ENCODE results near the gene ACTL7B. TPM values are rescaled to one million over a fixed set of nuclear protein-coding genes. Genes with fewer than 3 reads are reported as not detected.
"Not testable (repeated sequence)": the region's sequence is repeated elsewhere in the genome, so short reads cannot be mapped to it uniquely, and the experiment has no call there.

Gene ACTL7B
- polyA plus RNA-seq, 1 donor from 2014 or later = not detected

GRCh38 chr9:108899023-108899695 lies 43.4 kb upstream of the ACTL7B start:
- not testable (repeated sequence) for H3K9me3 ChIP-seq (ENCODE audit: low read length); H3K9ac ChIP-seq (ENCODE audit: low read length); H3K4me3 ChIP-seq (ENCODE audit: low read length); H3K79me2 ChIP-seq (replicated peaks; ENCODE audit: insufficient read depth, low read length); H2AFZ ChIP-seq (ENCODE audit: low read depth, low read length); H3K36me3 ChIP-seq (ENCODE audit: insufficient read depth, low read length); H4K20me1 ChIP-seq (ENCODE audit: insufficient read depth); H3K4me2 ChIP-seq (ENCODE audit: low read length); H3K27me3 ChIP-seq (ENCODE audit: insufficient read depth, low read depth, low read length); H3K27ac ChIP-seq (ENCODE audit: low read length); H3F3A ChIP-seq (ENCODE audit: insufficient read depth, low read length, poor library complexity, severe bottlenecking); H3K9me2 ChIP-seq (ENCODE audit: insufficient read depth, low read length)

- Histone ChIP-seq H3K27me3 (ENCODE audit: insufficient read depth, low read depth, low read length) (no peaks in the 10 kb centered on the region), H3K36me3 (ENCODE audit: insufficient read depth, low read length) (no peaks in the 10 kb centered on the region), H3K4me3 (ENCODE audit: low read length) (no peak overlapping the region), H3F3A (ENCODE audit: insufficient read depth, low read length, poor library complexity, severe bottlenecking) (no peaks in the 10 kb centered on the region), H3K9me2 (ENCODE audit: insufficient read depth, low read length) (no peaks in the 10 kb centered on the region), H3K4me2 (ENCODE audit: low read length) (no peak overlapping the region), H4K20me1 (ENCODE audit: insufficient read depth) (no peaks in the 10 kb centered on the region), H3K9me3 (ENCODE audit: low read length) (no peaks in the 10 kb centered on the region), H3K79me2 (replicated peaks; ENCODE audit: insufficient read depth, low read length) (no peaks in the 10 kb centered on the region), H3K9ac (ENCODE audit: low read length) (no peak overlapping the region), H3K27ac (ENCODE audit: low read length) (no peak overlapping the region), H2AFZ (ENCODE audit: low read depth, low read length) (no peak overlapping the region)
- TF ChIP-seq POLR2AphosphoS5 (IDR thresholded peaks at IDR 0.05) = no peak
- no peak for TF ChIP-seq SMC3 (conservative IDR thresholded peaks at IDR 0.05; ENCODE audit: poor library complexity)
- no peak for TF ChIP-seq EZH2 (IDR thresholded peaks at IDR 0.05; ENCODE audit: borderline replicate concordance, insufficient read depth, low read length, poor library complexity, severe bottlenecking)
- no peak for TF ChIP-seq CTCF (IDR thresholded peaks at IDR 0.05; ENCODE audit: poor library complexity, severe bottlenecking)
- TF ChIP-seq MXI1 (conservative IDR thresholded peaks at IDR 0.05; ENCODE audit: poor library complexity, severe bottlenecking) = no peak
- no peak for TF ChIP-seq TAF1 (IDR thresholded peaks at IDR 0.05; ENCODE audit: low read depth)
- no peak for TF ChIP-seq REST (IDR thresholded peaks at IDR 0.05; ENCODE audit: borderline replicate concordance)
- TF ChIP-seq RAD21 (conservative IDR thresholded peaks at IDR 0.05) = no peak
- TF ChIP-seq EP300 (conservative IDR thresholded peaks at IDR 0.05; ENCODE audit: poor library complexity, severe bottlenecking) = no peak
These were observed 41.7 kb upstream of the ACTL7B start for GRCh38 chr9:108897324-108898096.
